Mesothelial cell of epicardium (in vitro differentiated cells): ENCODE measurements around the gene FAF2. TPM values are rescaled to one million over a fixed set of nuclear protein-coding genes. Genes with fewer than 3 reads are reported as not detected.
A peak's percentile ranks its signal among the peaks of the same experiment; 100 is the strongest.

Source experiments
- DNase-seq, 2 experiments: peaks; one replicate each; pipeline ENCODE4 v3.0.0; 2021; ENCODE audit warnings: low spot score in 2 of 2; ENCODE audit not compliant: unreplicated experiment in 2 of 2
- H3K27ac Mint-ChIP-seq: 2 replicates; pipeline ENCODE4 v1.8.0; 2021; ENCODE audit warnings: mixed read lengths
- H3K27me3 Mint-ChIP-seq: 2 replicates; pipeline ENCODE4 v1.8.0; 2021; ENCODE audit warnings: low read depth, mixed read lengths
- H3K36me3 Mint-ChIP-seq: 2 replicates; pipeline ENCODE4 v1.8.0; 2021; ENCODE audit warnings: mixed read lengths
- H3K4me1 Mint-ChIP-seq: 2 replicates; pipeline ENCODE4 v1.8.0; 2021; ENCODE audit warnings: mixed read lengths
- H3K4me3 Mint-ChIP-seq: 2 replicates; pipeline ENCODE4 v1.8.0; 2021; ENCODE audit warnings: mild to moderate bottlenecking, moderate library complexity, mixed read lengths
- H3K9me3 Mint-ChIP-seq: 2 replicates; pipeline ENCODE4 v1.8.0; 2021; ENCODE audit warnings: mixed read lengths
- CTCF ChIP-seq: fragments of 200-600 bp; sonication (generic); IDR thresholded peaks from one replicate; pipeline ENCODE4 v1.5.0; 2021; ENCODE audit warnings: antibody characterized with exemption; ENCODE audit not compliant: unreplicated experiment
- total RNA-seq: library from RNA; stranded (reverse); gene quantifications from 3 replicates; pipeline ENCODE4 v1.2.1, GENCODE V29; 2021

Gene FAF2
- total RNA-seq, 1 donor from 2014 or later: 52.7 TPM

- Mint-ChIP-seq H3K27ac (peak overlapping the region; percentile 71), H3K9me3 (no peaks in the 10 kb centered on the region), H3K27me3 (no peaks in the 10 kb centered on the region), H3K36me3 (no peaks in the 10 kb centered on the region), H3K4me3 (peak overlapping the region; percentile 75), H3K4me1 (peaks cover 32% of the 10 kb centered on the region)
- DNase-seq: no peak
- TF ChIP-seq CTCF: no peak
Measured at GRCh38 chr5:176540956-176541337, 92.8 kb downstream of the FAF2 start.

GRCh38 chr5:176541338-176542134 is 93.4 kb downstream of the FAF2 start:
- H3K4me1 Mint-ChIP-seq: peaks cover 32% of the 10 kb centered on the region
- H3K36me3 Mint-ChIP-seq: no peaks in the 10 kb centered on the region
- peak overlapping the region; percentile 75 for H3K4me3 Mint-ChIP-seq
- DNase-seq: no peak
- no peaks in the 10 kb centered on the region for H3K9me3 Mint-ChIP-seq
- no peak for TF ChIP-seq CTCF
- H3K27ac Mint-ChIP-seq: peak overlapping the region; percentile 90
- no peaks in the 10 kb centered on the region for H3K27me3 Mint-ChIP-seq

GRCh38 chr5:176542135-176542595 is 94.0 kb downstream of the FAF2 start:
- H3K4me3 Mint-ChIP-seq: peak overlapping the region; percentile 75
- H3K9me3 Mint-ChIP-seq: no peaks in the 10 kb centered on the region
- DNase-seq: no peak
- no peak for TF ChIP-seq CTCF
- H3K27ac Mint-ChIP-seq: peak overlapping the region; percentile 90
- H3K36me3 Mint-ChIP-seq: no peaks in the 10 kb centered on the region
- H3K27me3 Mint-ChIP-seq: no peaks in the 10 kb centered on the region
- H3K4me1 Mint-ChIP-seq: peaks cover 32% of the 10 kb centered on the region

- no peak for TF ChIP-seq CTCF
- peak overlapping the region; percentile 90 for H3K27ac Mint-ChIP-seq
- H3K4me3 Mint-ChIP-seq: peak overlapping the region; percentile 75
- no peaks in the 10 kb centered on the region for H3K27me3 Mint-ChIP-seq
- no peaks in the 10 kb centered on the region for H3K9me3 Mint-ChIP-seq
- DNase-seq: no peak
- no peaks in the 10 kb centered on the region for H3K36me3 Mint-ChIP-seq
- peaks cover 32% of the 10 kb centered on the region for H3K4me1 Mint-ChIP-seq
Measured at GRCh38 chr5:176542596-176543427, 94.6 kb downstream of the FAF2 start.

GRCh38 chr5:176543428-176544182 is 95.4 kb downstream of the FAF2 start:
- DNase-seq: peak in 1 of 2 experiments; percentile 71
- Mint-ChIP-seq H3K27ac (peak overlapping the region; percentile 85), H3K27me3 (no peaks in the 10 kb centered on the region), H3K9me3 (no peaks in the 10 kb centered on the region), H3K36me3 (no peaks in the 10 kb centered on the region), H3K4me1 (peaks cover 26% of the 10 kb centered on the region), H3K4me3 (peak overlapping the region; percentile 85)
- TF ChIP-seq CTCF: no peak
